ENCODE data around the gene VPS25. TPM values are rescaled to one million over a fixed set of nuclear protein-coding genes. Genes with fewer than 3 reads are reported as not detected.
A peak's percentile ranks its signal among the peaks of the same experiment; 100 is the strongest.

The VPS25 gene
- 70.2 TPM for total RNA-seq (2013)
- polyA plus RNA-seq = 100 to 1,000 TPM in 2 of 3 donors, 10 to 100 TPM in 1; 71.3 to 125 (median 104) TPM
- 29.8 and 48.3 TPM in 2 replicates for polyA minus RNA-seq
- total RNA-seq = 8.5 to 19.0 (median 10.9) reads per million in 11 experiments

DNA sequence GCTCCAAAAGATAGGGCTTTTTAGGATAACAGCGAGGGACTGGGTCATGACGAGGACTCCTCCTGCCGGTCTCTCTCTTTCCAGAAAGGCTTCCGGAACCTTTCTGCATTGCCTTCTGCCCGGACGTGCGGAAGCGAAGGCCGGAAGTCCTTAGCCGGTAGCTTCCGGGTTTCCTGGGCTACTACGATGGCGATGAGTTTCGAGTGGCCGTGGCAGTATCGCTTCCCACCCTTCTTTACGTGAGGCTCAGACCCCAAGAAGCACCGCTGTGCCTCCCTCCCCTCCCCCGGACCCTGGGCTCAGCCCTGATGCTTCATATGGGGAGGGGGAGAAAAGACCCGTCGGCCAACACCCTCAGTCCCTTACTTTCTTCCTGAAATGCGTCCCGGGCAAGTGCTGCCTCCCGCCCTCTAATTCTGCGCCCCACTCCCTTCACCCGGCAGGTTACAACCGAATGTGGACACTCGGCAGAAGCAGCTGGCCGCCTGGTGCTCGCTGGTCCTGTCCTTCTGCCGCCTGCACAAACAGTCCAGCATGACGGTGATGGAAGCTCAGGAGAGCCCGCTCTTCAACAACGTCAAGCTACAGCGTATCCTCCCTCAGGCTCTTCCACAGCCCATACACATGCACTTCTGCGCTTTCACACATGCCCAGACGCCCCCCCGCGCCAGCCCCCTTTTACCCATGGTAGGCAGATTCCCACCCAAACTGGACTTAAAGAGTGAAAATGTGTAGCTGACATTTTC is at the start of gene VPS25:
Gene VPS25 (plus strand): TSS at position 160 of the 746 bp plus-strand sequence. CDS start 27 bp downstream, at position 187.
- Histone ChIP-seq H3K4me1 (ENCODE audit: control insufficient read depth in 1 of 2, insufficient read depth in 2 of 2, low read length in 2 of 2) (peaks cover 11 to 13% of the 10 kb centered on the region in 2 donors), H3K36me3 (replicated peaks in 1 of 2; ENCODE audit: control insufficient read depth in 1 of 2, insufficient read depth in 2 of 2, low read length in 2 of 2) (peaks cover 28 to 34% of the 10 kb centered on the region in 2 donors), H3K27ac (ENCODE audit: low read depth in 1 of 2, low read length in 2 of 2) (peak within 1 kb of the TSS; percentile 69 to 90), H3K9ac (ENCODE audit: insufficient read depth, low read length, poor library complexity, severe bottlenecking) (peak within 1 kb of the TSS; percentile 87), H3K4me3 (replicated peaks in 1 of 3; ENCODE audit: low read depth in 2 of 3, low read length in 3 of 3) (peak within 1 kb of the TSS; percentile 89 to 94 (median 94)), H3K27me3 (ENCODE audit: control insufficient read depth in 2 of 2, insufficient read depth in 2 of 2, low read length in 2 of 2) (no peaks in the 10 kb centered on the region), H4K20me1 (ENCODE audit: insufficient read depth, low read length) (no peaks in the 10 kb centered on the region), H2AFZ (ENCODE audit: insufficient read depth, low read depth, low read length, poor library complexity, severe bottlenecking) (peak within 1 kb of the TSS; percentile 90), H3K79me2 (ENCODE audit: insufficient read depth, low read length) (peaks cover 9% of the 10 kb centered on the region), H3K9me3 (replicated peaks in 1 of 2; ENCODE audit: control insufficient read depth in 1 of 2, insufficient read depth in 1 of 2, low read length in 2 of 2) (no peaks in the 10 kb centered on the region), H3K4me2 (replicated peaks; ENCODE audit: extremely low read depth, low read length, poor library complexity, severe bottlenecking) (peak within 1 kb of the TSS; percentile 86)
- Mint-ChIP-seq H3K36me3 (peaks cover 32 to 38% of the 10 kb centered on the region in 2 donors), H3K9me3 (peaks cover 0 to 3% (median 0%) of the 10 kb centered on the region in 7 donors), H3K4me3 (peak within 1 kb of the TSS; percentile 100), H3K27me3 (ENCODE audit: low read depth in 3 of 3) (peaks cover 4 to 10% (median 6%) of the 10 kb centered on the region in 3 donors), H3K4me1 (peaks cover 17% of the 10 kb centered on the region), H3K27ac (peak within 1 kb of the TSS; percentile 94 to 98 (median 96))
- intact Hi-C loops (cut with micrococcal nuclease) = loop anchor here in 1 of 2 donors (5.0 kb wide), 1 partner anchor 49 kb away; the partner anchor contains the start of gene BECN1
- 1% methylated on average over 28 of the region's 39 CpGs for WGBS (ENCODE audit: insufficient coverage)
- TF ChIP-seq, protein P1, sequence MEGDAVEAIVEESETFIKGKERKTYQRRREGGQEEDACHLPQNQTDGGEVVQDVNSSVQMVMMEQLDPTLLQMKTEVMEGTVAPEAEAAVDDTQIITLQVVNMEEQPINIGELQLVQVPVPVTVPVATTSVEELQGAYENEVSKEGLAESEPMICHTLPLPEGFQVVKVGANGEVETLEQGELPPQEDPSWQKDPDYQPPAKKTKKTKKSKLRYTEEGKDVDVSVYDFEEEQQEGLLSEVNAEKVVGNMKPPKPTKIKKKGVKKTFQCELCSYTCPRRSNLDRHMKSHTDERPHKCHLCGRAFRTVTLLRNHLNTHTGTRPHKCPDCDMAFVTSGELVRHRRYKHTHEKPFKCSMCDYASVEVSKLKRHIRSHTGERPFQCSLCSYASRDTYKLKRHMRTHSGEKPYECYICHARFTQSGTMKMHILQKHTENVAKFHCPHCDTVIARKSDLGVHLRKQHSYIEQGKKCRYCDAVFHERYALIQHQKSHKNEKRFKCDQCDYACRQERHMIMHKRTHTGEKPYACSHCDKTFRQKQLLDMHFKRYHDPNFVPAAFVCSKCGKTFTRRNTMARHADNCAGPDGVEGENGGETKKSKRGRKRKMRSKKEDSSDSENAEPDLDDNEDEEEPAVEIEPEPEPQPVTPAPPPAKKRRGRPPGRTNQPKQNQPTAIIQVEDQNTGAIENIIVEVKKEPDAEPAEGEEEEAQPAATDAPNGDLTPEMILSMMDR (IDR thresholded peaks at IDR 0.05) = no peak
- DNase-seq = peak; percentile 72 to 78 (median 78)

GRCh38 chr17:42723636-42724035 is 49.6 kb upstream of the VPS25 start:
- H3K27ac ChIP-seq (ENCODE audit: low read depth in 1 of 2, low read length in 2 of 2) = no peak overlapping the region
- H3K36me3 Mint-ChIP-seq = peaks cover 63 to 90% of the 10 kb centered on the region in 2 donors
- TF ChIP-seq, protein P1 (IDR thresholded peaks at IDR 0.05) = no peak
- H3K9me3 ChIP-seq (replicated peaks in 1 of 2; ENCODE audit: control insufficient read depth in 1 of 2, insufficient read depth in 1 of 2, low read length in 2 of 2) = no peaks in the 10 kb centered on the region
- H3K9ac ChIP-seq (ENCODE audit: insufficient read depth, low read length, poor library complexity, severe bottlenecking) = no peak overlapping the region
- no peak overlapping the region for H3K27ac Mint-ChIP-seq
- H4K20me1 ChIP-seq (ENCODE audit: insufficient read depth, low read length) = peaks cover 11% of the 10 kb centered on the region
- H3K79me2 ChIP-seq (ENCODE audit: insufficient read depth, low read length) = no peaks in the 10 kb centered on the region
- H3K9me3 Mint-ChIP-seq = no peaks in the 10 kb centered on the region
- no peak overlapping the region for H2AFZ ChIP-seq (ENCODE audit: insufficient read depth, low read depth, low read length, poor library complexity, severe bottlenecking)
- no peaks in the 10 kb centered on the region for H3K4me1 Mint-ChIP-seq
- H3K36me3 ChIP-seq (replicated peaks in 1 of 2; ENCODE audit: control insufficient read depth in 1 of 2, insufficient read depth in 2 of 2, low read length in 2 of 2) = peaks cover 71 to 85% of the 10 kb centered on the region in 2 donors
- no peak for DNase-seq
- no peak overlapping the region for H3K4me3 ChIP-seq (replicated peaks in 1 of 3; ENCODE audit: low read depth in 2 of 3, low read length in 3 of 3)
- H3K4me1 ChIP-seq (ENCODE audit: control insufficient read depth in 1 of 2, insufficient read depth in 2 of 2, low read length in 2 of 2) = no peaks in the 10 kb centered on the region
- no peak overlapping the region for H3K4me2 ChIP-seq (replicated peaks; ENCODE audit: extremely low read depth, low read length, poor library complexity, severe bottlenecking)
- intact Hi-C loops (cut with micrococcal nuclease) = loop anchor here (2.0 to 10.0 kb wide), 3 partner anchors 39 to 214 kb away; no protein-coding TSS in a partner anchor
- H3K27me3 ChIP-seq (ENCODE audit: control insufficient read depth in 2 of 2, insufficient read depth in 2 of 2, low read length in 2 of 2) = no peaks in the 10 kb centered on the region
- no CpG with 5 or more reads among the region's 3 CpGs for WGBS (ENCODE audit: insufficient coverage)
- no peaks in the 10 kb centered on the region for H3K27me3 Mint-ChIP-seq (ENCODE audit: low read depth in 3 of 3)
- H3K4me3 Mint-ChIP-seq = no peak overlapping the region

All from CD14-positive monocyte (primary cell).